GM18909 (cell line): Measurements from ENCODE around the gene SFXN5.

Source experiments
- ATAC-seq: cut with Tn5 transposase; IDR thresholded peaks from one replicate; pipeline ENCODE4 v1.9.1; 2021; ENCODE audit warnings: mild to moderate bottlenecking; ENCODE audit not compliant: unreplicated experiment, poor library complexity

SFXN5 gene

DNA sequence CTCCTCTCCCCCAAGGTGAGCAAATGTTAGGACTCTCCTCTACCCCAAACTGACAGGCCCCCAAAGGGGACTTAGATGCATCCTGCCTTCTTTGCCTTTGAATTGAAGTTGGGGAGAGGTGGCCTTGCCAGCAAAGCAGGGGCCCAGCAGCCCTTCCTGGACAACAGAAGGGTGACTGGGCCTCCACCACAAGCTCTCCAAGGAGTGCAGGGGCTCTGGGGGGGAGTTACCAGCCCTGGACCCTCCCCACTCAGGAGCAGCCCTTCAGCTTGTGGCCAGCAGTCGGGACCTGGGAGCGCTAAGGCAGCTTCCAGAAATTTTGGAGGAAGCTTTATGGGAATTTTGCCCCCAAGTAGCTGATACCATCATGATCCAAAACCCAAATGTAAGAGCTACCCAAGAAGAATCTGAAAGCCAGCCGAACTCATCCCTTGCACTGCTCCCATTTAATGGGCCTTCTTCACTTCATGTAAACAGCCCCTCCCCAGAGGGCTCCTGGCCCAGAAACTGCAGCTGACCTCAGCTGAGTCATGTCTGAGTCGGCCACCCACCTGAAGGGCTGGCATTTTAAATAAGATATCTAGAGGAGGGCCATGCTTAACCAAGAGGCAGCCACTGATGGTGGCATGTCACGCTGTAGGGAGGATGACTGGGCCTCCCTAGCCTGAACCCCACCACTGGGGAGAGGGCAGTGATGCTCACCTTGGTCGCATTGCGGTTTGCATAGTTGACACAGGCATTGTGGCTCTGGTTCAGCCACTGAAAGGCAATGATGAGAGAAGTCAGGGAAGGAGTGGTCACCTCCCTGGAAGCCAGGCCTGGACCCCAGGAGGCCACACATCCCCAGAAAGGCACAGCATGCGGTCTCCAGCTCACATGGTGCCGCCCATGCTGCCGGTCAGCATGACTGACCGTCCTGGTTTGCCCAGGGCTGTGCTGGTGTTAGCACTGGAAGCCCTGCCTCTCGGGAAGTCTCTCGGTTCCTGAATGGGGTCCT is 71.5 kb downstream of the SFXN5 start:
- no peak for ATAC-seq

GRCh38 chr2:72998724-72999123 is 72.8 kb downstream of the SFXN5 start:
- no peak for ATAC-seq

DNA sequence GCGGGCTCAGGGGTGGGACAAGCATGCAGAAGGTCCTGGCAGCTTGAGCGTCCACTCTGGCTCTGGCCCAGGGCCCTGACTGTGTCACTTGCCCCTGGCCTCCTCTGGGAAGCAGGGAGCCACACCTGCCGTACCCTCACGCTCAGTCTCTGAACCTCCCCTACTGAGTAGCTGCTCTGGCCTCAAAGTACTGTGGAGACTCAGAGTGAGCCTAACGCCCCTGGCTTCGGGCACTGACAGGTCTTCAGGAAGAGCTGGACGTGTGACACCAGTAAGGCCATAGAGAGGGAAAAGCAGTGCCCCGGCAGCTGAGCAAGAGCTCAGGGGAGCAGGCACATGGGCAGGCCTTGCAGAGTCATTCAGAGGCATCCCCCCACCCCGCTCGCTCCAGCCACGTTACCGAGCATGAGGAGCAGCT is 73.3 kb downstream of the SFXN5 start:
- ATAC-seq: no peak

- no peak for ATAC-seq
These were observed 75.4 kb downstream of the SFXN5 start for GRCh38 chr2:72996117-72996502.

DNA sequence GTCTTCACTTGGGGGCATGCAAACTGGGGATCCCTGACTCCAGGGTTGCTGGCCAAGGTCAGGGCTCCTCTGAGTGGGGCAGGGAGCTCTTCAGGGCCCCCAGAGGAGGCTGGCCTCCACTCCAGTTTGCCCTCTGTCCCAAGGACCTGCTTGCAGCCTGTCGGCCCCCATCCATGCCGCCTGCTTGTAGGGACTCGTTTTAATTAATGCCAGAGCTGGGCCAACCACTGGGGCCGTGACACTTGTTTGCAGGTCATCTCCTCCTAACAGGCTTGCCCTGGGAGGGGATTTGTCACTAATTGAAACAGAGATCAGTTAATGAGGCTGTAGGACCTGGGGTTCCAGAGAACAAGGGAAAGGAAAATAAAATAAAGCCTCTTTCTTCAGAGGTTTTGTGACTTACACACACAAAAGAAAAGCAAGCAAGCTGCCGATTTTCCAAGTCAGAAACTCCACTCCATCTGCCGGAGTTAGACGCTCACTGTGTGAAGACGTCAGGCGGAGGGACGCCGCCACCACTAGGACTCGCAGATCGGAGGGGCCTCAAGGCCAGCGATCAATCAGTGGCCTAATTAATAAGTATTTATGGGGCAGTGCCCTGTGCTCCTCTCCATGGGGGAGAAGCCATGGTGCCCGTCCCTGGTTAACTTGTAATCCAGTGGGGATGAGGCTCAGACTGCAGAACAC is 75.9 kb downstream of the SFXN5 start:
- ATAC-seq: no peak

DNA sequence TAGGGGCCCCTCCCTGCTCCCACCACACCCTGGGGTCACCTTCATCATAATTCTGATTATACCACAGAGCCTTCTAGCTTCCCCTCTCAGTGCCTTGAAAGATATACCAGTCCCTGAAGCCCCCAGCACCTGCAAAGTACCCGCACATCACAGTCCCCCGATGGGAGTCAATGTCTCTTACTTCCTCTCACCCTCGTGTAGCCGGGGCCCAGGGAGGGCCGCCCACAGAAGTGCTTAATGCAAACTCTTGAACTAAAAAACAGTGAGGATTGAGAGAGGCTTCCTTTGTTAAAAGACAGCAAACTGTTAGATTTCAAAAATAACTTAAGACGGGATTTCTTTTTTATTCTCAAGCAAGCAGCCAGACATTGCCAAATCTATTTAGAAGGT is 76.5 kb downstream of the SFXN5 start:
- no peak for ATAC-seq

DNA sequence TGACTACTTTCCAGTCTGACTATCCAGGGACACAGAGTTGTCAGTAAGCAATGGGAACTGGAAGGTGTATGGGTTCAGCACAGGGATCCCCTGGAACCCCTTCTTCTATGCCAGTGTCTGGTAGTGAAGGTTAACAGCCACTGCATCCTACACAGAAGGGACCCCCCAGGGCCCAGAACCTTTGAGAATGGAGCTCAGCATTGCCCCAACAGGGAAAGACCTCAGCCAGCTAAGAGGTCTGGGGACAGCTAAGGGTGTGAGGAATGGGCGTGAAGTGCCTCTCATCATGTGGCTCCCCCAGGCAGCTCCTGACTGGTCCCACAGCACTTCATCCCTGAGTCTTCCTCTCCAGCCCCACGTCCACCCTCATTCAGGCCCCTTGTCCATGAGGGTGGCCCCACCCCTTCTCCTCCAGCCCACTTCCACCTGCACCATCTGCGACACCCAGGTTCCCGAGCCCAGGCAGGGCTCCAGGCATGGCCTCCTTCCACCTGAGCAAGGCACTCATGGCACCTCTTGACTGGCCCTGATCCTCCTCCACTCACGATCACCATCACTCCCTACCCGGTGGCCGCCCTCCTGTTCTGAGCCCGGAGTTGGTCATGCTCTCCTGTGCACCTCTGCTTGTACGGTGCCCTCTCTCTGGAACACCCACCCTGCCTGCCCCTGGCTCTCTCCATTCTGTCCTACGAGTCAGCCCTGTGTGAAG is 77.1 kb downstream of the SFXN5 start:
- ATAC-seq: no peak

GRCh38 chr2:72993933-72994280 is 77.6 kb downstream of the SFXN5 start:
- no peak for ATAC-seq

GRCh38 chr2:72993147-72993932 is 78.2 kb downstream of the SFXN5 start:
- ATAC-seq: peak; percentile 60

GRCh38 chr2:72992734-72993102 is 78.8 kb downstream of the SFXN5 start:
- ATAC-seq: no peak

DNA sequence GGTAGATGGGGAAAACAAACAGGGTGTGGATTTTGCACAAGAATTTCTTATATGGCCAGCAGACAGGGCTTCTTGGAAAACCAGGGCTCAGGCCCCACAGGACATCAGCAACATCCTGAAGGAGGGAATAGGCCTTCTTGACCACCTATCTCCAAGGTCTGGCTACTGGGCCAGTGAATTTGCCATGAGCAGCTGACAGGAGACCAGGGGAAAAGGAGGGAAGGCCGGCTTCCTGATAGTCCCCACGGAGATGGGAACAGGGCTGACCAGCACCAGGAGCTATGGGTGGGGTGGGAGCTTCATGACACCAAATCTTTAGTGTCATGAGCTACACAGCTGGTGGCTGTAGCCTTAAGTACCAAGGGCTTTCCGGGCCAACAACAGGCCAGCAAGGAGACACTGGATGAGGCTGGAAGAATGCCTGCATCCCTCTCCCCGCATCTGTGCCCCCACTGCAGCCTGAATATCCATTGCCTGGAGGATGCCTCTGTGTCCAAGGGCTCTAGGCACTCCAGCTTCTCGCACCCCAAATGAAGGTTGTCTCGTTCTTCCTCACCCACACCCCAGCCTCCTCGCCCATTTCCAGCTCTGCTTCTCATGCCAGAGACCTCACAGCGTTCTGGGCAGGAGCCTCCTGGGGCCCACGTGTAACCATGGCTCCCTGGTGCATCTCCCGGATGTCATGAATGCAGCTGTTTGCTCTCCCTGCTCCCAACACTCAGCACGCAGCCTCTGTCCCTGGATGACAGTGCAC is 79.4 kb downstream of the SFXN5 start:
- ATAC-seq: no peak

DNA sequence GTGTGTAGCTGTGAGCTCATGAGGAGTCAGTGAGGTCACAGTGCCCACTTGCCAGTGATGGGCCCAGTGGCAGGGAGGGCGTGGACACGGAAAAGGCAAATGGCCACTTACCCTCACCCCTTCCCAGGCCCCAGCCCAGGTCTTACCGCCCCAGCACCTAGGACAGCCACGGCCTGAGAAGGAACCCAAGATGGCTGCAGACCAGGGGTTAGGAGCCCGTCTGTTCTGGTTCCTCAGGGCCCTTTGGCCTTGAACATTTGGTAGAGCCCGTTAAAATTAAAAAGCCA is 80.1 kb downstream of the SFXN5 start:
- no peak for ATAC-seq

GRCh38 chr2:72990695-72991438 is 80.6 kb downstream of the SFXN5 start:
- no peak for ATAC-seq

DNA sequence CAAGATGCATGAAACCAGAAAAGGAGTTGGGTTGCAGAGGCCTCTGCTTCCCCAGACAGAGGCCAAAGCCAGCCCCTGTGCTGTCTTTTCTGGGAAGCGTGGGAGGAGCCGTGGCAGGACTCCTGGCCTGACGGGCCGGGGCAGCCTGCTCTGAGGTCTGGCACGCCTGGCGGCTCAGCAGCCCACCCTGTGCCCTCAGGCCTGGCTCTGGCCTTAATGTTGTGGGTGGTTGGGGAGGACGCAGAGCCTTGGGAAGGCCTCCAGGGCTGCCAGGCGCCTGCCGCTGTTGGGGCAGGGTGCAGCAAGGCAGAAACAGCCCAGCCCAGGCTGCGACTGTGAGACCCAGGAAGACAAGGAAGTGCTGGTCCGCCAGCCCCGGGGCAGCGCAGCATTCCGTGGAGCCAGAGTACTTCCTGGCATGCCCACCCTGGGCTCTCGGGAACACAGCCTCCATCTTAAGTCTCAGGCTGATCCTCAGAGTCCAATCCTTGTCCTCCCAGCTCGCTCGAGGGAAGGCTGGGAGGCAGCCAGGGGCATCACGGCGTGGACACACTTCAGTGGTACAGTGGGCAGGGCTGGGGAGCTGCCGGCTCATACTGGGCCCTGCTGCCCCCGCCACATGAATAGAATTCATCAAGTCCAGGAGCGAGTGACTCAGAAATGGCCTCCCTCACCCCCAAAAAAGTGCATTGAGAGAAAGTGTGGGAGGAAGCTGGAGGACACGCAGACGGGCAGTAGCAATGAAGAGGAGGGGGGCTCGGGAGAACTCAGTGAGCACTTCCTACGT is 81.5 kb downstream of the SFXN5 start:
- ATAC-seq: no peak

DNA sequence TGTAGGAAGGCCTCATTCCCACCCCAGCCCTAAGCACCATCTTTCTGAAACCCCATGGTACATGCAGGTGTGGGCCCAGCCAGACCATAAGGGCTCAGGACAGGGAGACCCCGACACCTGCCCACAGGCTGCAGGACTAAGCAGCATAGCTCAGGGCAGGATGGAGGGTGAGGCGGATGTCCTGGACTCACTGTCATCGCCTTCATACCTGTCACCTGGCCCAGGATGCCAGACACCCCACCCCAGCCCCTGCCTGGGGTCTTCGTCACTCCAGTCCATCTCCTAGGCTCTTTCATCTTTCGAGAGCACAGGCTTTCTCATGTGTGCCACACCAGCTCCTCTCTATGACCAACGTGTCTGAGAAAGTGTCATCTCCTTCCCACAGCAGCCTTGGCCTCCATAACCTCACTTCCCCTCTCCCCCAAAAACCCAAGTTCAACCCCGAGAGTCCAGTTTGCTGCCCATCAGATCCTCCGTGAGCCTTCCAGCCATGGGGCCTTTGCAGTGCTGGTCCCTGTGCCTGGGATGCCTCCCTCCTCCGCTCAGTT is 82.7 kb downstream of the SFXN5 start:
- no peak for ATAC-seq

- no peak for ATAC-seq
These were observed 83.5 kb downstream of the SFXN5 start for GRCh38 chr2:72988041-72988440.

GRCh38 chr2:72985891-72986683 is 85.4 kb downstream of the SFXN5 start:
- no peak for ATAC-seq
